Parathyroid adenoma (tissue), 2 donors: ENCODE results near the gene CUX1.

Experiments used
- H2AFZ ChIP-seq: fragments of 300-600 bp; sonication (generic); one replicate; pipeline ENCODE4 v1.7.0; 2017; ENCODE audit warnings: antibody characterized with exemption, mild to moderate bottlenecking
- H3K27ac ChIP-seq: fragments of 300-600 bp; sonication (generic); one replicate; pipeline ENCODE4 v1.7.0; 2017
- H3K27me3 ChIP-seq: fragments of 300-600 bp; sonication (generic); one replicate; pipeline ENCODE4 v1.7.0; 2017; ENCODE audit warnings: low read length; ENCODE audit not compliant: control insufficient read depth, insufficient read depth
- H3K36me3 ChIP-seq: fragments of 300-600 bp; sonication (generic); one replicate; pipeline ENCODE4 v1.7.0; 2017; ENCODE audit warnings: low read length; ENCODE audit not compliant: control insufficient read depth, insufficient read depth
- H3K4me1 ChIP-seq: fragments of 300-600 bp; sonication (generic); one replicate; pipeline ENCODE4 v1.7.0; 2017; ENCODE audit warnings: control low read depth
- H3K4me2 ChIP-seq: fragments of 300-600 bp; sonication (generic); one replicate; pipeline ENCODE4 v1.7.0; 2017; ENCODE audit warnings: low read length
- H3K4me3 ChIP-seq: fragments of 300-600 bp; sonication (generic); one replicate; pipeline ENCODE4 v1.7.0; 2017; ENCODE audit warnings: low read depth, low read length
- H3K79me2 ChIP-seq: fragments of 300-600 bp; sonication (generic); one replicate; pipeline ENCODE4 v1.7.0; 2017; ENCODE audit warnings: control low read depth
- H3K9ac ChIP-seq: fragments of 300-600 bp; sonication (generic); one replicate; pipeline ENCODE4 v1.7.0; 2017; ENCODE audit warnings: mild to moderate bottlenecking
- H3K9me3 ChIP-seq: fragments of 300-600 bp; sonication (generic); one replicate; pipeline ENCODE4 v1.7.0; 2017; ENCODE audit warnings: low read length; ENCODE audit not compliant: control insufficient read depth
- TF ChIP-seq, protein P1 (sequence below): fragments of 300-600 bp; sonication (generic); IDR thresholded peaks from one replicate; pipeline ENCODE4 v1.7.0; 2017; ENCODE audit warnings: antibody characterized with exemption, mild to moderate bottlenecking
- donor health status: primary hyperparathyroidism.

Gene CUX1

DNA sequence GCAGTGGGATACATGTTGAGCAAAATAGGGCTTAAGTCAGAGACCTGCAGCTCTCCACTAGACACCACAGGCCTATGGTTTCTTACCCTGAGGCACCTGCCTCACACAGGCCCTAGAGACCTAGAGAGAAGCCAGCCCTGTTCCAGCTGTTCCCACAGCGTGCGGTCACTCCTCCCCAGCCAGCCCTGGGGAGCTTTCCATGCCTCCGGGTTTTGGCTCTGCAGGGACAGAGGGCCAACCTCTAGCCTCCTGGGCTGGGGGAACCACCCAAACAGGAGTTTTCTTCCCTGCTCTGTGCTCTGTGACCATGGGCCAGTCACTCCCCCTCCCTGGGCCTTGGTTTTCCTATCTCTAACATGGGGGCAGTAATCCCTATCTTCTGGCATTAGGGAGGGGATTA, 502.2 kb downstream of the CUX1 start:
- H3K27ac ChIP-seq: no peak overlapping the region
- TF ChIP-seq, protein P1, sequence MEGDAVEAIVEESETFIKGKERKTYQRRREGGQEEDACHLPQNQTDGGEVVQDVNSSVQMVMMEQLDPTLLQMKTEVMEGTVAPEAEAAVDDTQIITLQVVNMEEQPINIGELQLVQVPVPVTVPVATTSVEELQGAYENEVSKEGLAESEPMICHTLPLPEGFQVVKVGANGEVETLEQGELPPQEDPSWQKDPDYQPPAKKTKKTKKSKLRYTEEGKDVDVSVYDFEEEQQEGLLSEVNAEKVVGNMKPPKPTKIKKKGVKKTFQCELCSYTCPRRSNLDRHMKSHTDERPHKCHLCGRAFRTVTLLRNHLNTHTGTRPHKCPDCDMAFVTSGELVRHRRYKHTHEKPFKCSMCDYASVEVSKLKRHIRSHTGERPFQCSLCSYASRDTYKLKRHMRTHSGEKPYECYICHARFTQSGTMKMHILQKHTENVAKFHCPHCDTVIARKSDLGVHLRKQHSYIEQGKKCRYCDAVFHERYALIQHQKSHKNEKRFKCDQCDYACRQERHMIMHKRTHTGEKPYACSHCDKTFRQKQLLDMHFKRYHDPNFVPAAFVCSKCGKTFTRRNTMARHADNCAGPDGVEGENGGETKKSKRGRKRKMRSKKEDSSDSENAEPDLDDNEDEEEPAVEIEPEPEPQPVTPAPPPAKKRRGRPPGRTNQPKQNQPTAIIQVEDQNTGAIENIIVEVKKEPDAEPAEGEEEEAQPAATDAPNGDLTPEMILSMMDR: no peak
- no peaks in the 10 kb centered on the region for H3K27me3 ChIP-seq
- no peaks in the 10 kb centered on the region for H3K9me3 ChIP-seq
- no peak overlapping the region for H3K4me2 ChIP-seq
- H3K79me2 ChIP-seq: no peaks in the 10 kb centered on the region
- no peak overlapping the region for H3K9ac ChIP-seq
- H3K36me3 ChIP-seq: no peaks in the 10 kb centered on the region
- H3K4me1 ChIP-seq: no peaks in the 10 kb centered on the region
- H3K4me3 ChIP-seq: no peak overlapping the region
- H2AFZ ChIP-seq: no peak overlapping the region

DNA sequence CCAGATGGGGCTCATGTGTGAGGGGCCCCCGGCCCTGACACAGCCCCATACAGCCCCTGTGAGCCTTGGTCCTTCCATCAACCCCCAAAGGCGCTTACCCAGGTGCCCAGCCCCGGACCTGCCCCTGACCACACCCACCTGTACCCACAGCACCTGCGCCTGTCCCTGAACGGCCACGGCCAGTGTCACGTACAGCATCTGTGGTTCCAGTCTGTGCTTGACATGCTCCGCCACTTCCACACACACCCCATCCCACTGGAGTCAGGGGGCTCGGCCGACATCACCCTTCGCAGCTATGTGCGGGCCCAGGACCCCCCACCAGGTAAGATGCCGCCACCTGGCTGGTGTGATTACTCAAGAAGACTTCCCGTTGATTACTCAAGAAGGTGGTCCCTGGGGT, 502.8 kb downstream of the CUX1 start:
- Histone ChIP-seq H3K9me3 (no peaks in the 10 kb centered on the region), H3K4me2 (no peak overlapping the region), H3K4me1 (no peaks in the 10 kb centered on the region), H3K4me3 (no peak overlapping the region), H3K79me2 (no peaks in the 10 kb centered on the region), H2AFZ (no peak overlapping the region), H3K36me3 (no peaks in the 10 kb centered on the region), H3K9ac (no peak overlapping the region), H3K27ac (no peak overlapping the region), H3K27me3 (no peaks in the 10 kb centered on the region)
- TF ChIP-seq, protein P1: no peak

DNA sequence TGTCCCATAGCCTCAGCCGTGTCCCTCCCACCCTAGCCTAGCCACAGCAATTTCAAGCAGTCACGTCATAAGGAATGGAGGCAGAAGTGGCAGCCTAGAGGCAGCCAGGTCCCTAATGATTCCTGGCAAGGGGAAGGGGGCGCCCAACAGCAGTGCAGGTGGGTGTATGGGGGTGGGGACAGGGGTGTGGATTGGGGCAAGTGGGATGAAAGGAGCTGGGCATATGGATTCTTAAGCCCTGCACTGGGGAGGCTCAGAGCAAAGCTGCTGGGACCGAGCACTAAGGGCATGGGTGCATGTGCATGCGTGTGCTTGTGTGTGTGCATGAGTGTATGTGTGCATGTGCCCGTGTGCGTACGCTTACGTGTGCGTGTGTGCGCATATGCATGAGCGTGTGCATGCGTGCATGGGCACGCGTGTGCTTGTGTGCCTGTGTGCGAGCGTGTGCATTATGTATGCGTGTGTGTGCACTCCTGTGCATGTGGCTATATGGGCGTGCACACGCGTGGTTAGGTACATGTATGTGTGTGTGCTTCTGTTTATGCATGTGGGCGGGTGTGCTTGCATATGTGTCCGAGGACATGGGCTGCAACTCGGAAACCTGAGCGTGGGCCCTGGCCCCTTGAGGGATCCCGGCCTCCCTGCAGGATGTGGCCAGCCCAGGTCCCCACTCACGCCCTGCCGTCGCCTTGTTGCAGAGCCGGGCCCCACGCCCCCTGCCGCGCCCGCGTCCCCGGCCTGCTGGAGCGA, 503.4 kb downstream of the CUX1 start:
- Histone ChIP-seq H3K4me3 (no peak overlapping the region), H3K4me1 (no peaks in the 10 kb centered on the region), H3K36me3 (no peaks in the 10 kb centered on the region), H3K4me2 (no peak overlapping the region), H3K79me2 (no peaks in the 10 kb centered on the region), H3K9ac (no peak overlapping the region), H3K27me3 (no peaks in the 10 kb centered on the region), H2AFZ (no peak overlapping the region), H3K27ac (no peak overlapping the region), H3K9me3 (no peaks in the 10 kb centered on the region)
- TF ChIP-seq, protein P1: no peak

DNA sequence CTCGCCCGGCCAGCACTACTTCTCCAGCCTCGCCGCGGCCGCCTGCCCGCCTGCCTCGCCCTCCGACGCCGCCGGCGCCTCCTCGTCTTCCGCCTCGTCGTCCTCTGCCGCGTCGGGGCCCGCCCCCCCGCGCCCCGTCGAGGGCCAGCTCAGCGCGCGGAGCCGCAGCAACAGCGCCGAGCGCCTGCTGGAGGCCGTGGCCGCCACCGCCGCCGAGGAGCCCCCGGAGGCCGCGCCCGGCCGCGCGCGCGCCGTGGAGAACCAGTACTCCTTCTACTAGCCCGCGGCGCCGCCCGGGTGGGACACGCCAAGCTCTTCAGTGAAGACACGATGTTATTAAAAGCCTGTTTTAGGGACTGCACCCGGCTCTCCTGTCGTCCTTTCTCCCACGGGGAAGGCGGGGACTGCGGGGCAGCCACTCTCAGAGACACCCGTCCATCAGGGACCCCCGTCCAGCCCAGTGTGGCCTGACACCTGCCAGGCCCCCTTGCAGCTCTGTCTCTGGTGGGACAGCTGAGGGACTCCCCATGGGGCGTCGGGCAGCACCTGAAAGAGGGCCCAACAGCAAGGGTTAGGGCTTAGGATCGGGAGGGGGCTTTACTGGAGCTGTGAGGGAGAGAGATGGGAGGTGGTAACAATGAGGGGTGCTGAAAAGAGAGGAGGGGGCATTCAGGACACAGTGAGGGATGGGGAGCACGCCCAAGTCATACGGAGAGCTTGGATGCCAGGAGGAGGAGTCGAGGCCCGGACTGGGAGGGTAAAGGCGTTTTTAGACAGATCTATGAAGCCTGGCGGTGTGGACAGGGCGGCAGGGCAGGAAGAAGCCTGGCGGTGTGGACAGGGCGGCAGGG, 504.1 kb downstream of the CUX1 start:
- no peaks in the 10 kb centered on the region for H3K27me3 ChIP-seq
- no peaks in the 10 kb centered on the region for H3K79me2 ChIP-seq
- H3K9ac ChIP-seq: no peak overlapping the region
- H3K36me3 ChIP-seq: no peaks in the 10 kb centered on the region
- no peaks in the 10 kb centered on the region for H3K4me1 ChIP-seq
- no peaks in the 10 kb centered on the region for H3K9me3 ChIP-seq
- TF ChIP-seq, protein P1: no peak
- no peak overlapping the region for H3K27ac ChIP-seq
- H3K4me2 ChIP-seq: no peak overlapping the region
- no peak overlapping the region for H2AFZ ChIP-seq
- no peak overlapping the region for H3K4me3 ChIP-seq
